RWPE2 (cell line): ENCODE results near the gene AHCYL2.
A peak's percentile ranks its signal among the peaks of the same experiment; 100 is the strongest.
"Not testable (repeated sequence)": the region's sequence is repeated elsewhere in the genome, so short reads cannot be mapped to it uniquely, and the experiment has no call there.

Experiments
- ATAC-seq: fragments of 200-7000 bp; cut with Tn5 transposase; 3 replicates; pipeline ENCODE4 v1.9.1; 2021; ENCODE audit warnings: low read depth
- DNase-seq: peaks from one replicate; pipeline ENCODE4 v3.0.0-alpha.2; 2020; ENCODE audit warnings: low spot score
- H3K27ac ChIP-seq: fragments of 450-650 bp; 2 replicates; pipeline ENCODE4 v1.5.1; 2017; ENCODE audit warnings: mild to moderate bottlenecking; ENCODE audit not compliant: poor library complexity, severe bottlenecking
- H3K27me3 ChIP-seq: fragments of 250-450 bp; sonication (Bioruptor Pico); 2 replicates; pipeline ENCODE4 v1.5.1; 2021; ENCODE audit warnings: mild to moderate bottlenecking, moderate library complexity; ENCODE audit not compliant: insufficient read depth, poor library complexity, severe bottlenecking
- H3K36me3 ChIP-seq: fragments of 250-450 bp; sonication (Bioruptor Pico); 2 replicates; pipeline ENCODE4 v1.5.1; 2020; ENCODE audit warnings: low read depth, mild to moderate bottlenecking, moderate library complexity
- H3K4me1 ChIP-seq: fragments of 250-450 bp; sonication (Bioruptor Pico); 2 replicates; pipeline ENCODE4 v1.5.1; 2021; ENCODE audit warnings: mild to moderate bottlenecking, moderate library complexity; ENCODE audit not compliant: insufficient read depth, poor library complexity, severe bottlenecking
- H3K4me3 ChIP-seq: fragments of 250-450 bp; sonication (Bioruptor Pico); 2 replicates; pipeline ENCODE4 v1.5.1; 2021; ENCODE audit warnings: mild to moderate bottlenecking, moderate library complexity; ENCODE audit not compliant: severe bottlenecking
- H3K9me3 ChIP-seq: fragments of 250-450 bp; sonication (Bioruptor Pico); 2 replicates; pipeline ENCODE4 v1.5.1; 2021; ENCODE audit warnings: mild to moderate bottlenecking, moderate library complexity; ENCODE audit not compliant: severe bottlenecking
- TF ChIP-seq, protein P1 (sequence below): fragments of 450-650 bp; IDR thresholded peaks from one replicate; pipeline ENCODE4 v1.5.1; 2017; ENCODE audit warnings: mild to moderate bottlenecking, moderate library complexity; ENCODE audit not compliant: poor library complexity, severe bottlenecking

Gene AHCYL2

DNA sequence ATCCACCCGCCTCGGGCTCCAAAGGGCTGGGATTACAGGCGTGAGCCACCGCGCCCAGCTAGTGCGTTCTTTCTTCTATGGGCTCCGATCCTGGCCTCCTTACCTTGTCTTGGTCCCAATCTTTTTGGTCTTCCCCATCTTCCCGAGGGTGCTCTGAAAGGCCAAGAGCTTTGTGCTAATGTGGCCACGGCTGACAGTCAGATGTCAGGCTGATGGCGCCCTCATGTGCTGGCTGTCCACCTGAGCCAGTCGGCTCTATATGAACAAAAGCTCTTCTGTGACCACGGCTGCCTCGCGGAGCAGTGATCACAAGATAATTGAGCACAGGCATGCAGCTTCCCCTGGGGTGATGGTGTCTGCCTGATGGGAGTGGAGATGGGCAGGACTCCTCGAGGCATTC, 11.0 kb upstream of the AHCYL2 start:
- H3K27ac ChIP-seq: no peak overlapping the region
- ATAC-seq (peak; percentile 9; the same call in 1 of the 3 replicates), DNase-seq (no peak)
- no peaks in the 10 kb centered on the region for H3K36me3 ChIP-seq
- no peaks in the 10 kb centered on the region for H3K9me3 ChIP-seq
- no peaks in the 10 kb centered on the region for H3K27me3 ChIP-seq
- TF ChIP-seq, protein P1, sequence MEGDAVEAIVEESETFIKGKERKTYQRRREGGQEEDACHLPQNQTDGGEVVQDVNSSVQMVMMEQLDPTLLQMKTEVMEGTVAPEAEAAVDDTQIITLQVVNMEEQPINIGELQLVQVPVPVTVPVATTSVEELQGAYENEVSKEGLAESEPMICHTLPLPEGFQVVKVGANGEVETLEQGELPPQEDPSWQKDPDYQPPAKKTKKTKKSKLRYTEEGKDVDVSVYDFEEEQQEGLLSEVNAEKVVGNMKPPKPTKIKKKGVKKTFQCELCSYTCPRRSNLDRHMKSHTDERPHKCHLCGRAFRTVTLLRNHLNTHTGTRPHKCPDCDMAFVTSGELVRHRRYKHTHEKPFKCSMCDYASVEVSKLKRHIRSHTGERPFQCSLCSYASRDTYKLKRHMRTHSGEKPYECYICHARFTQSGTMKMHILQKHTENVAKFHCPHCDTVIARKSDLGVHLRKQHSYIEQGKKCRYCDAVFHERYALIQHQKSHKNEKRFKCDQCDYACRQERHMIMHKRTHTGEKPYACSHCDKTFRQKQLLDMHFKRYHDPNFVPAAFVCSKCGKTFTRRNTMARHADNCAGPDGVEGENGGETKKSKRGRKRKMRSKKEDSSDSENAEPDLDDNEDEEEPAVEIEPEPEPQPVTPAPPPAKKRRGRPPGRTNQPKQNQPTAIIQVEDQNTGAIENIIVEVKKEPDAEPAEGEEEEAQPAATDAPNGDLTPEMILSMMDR: peak; percentile 24
- H3K4me3 ChIP-seq: no peak overlapping the region
- H3K4me1 ChIP-seq: no peaks in the 10 kb centered on the region

DNA sequence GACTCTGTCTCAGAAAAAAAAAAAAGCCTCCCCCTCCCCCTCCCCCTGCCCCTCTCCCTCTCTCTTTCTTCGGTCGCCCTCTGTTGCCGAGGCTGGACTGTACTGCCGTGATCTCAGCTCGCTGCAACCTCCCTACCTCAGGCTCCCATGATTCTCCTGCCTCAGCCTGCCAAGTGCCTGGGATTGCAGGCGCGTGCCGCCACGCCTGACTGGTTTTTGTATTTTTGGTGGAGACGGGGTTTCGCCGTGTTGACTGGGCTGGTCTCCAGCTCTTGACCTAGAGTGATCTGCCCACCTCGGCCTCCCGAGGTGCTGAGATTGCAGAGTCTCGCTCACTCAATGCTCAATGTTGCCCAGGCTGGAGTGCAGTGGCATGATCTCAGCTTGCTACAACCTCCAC, 9.1 kb upstream of the AHCYL2 start:
- not testable (repeated sequence) for H3K36me3 ChIP-seq, H3K4me1 ChIP-seq, ATAC-seq, H3K9me3 ChIP-seq, H3K27ac ChIP-seq, H3K27me3 ChIP-seq, H3K4me3 ChIP-seq, DNase-seq

DNA sequence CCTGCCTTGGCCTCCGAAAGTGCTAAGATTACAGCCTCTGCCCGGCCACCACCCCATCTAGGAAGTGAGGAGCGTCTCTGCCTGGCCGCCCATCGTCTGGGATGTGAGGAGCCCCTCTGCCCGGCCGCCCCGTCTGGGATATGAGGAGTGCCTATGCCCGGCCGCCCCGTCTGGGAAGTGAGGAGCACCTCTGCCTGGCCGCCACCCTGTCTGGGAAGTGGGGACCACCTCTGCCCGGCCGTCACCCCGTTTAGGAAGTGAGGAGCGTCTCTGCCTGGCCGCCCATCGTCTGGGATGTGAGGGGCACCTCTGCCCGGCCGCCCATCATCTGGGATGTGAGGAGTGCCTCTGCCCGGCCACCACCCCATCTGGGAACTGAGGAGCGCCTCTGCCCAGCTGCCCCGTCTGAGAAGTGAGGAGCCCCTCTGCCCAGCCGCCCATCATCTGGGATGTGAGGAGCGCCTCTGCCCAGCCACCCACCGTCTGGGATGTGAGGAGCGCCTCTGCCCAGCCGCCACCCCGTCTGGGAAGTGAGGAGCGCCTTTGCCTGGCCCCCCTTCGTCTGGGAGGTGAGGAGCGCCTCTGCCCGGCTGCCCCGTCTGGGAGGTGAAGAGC, 8.6 kb upstream of the AHCYL2 start:
- not testable (repeated sequence) for H3K27ac ChIP-seq, H3K4me3 ChIP-seq, H3K27me3 ChIP-seq, H3K9me3 ChIP-seq, DNase-seq, ATAC-seq, H3K4me1 ChIP-seq, H3K36me3 ChIP-seq

DNA sequence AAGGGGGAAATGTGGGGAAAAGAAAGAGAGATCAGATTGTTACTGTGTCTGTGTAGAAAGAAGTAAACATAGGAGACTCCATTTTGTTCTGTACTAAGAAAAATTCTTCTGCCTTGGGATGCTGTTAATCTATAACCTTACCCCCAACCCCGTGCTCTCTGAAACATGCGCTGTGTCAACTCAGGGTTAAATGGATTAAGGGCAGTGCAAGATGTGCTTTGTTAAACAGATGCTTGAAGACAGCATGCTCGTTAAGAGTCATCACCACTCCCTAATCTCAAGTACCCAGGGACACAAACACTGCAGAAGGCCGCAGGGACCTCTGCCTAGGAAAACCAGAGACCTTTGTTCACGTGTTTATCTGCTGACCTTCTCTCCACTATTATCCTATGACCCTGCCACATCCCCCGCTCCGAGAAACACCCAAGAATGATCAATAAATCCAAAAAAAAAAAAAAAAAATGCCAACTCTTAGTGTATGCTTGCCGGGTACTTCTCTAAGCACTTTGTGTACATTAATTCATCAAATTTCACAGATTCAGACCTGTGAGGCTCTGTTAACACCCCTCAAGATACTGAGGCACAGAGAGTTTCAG, 7.9 kb upstream of the AHCYL2 start:
- not testable (repeated sequence) for H3K27ac ChIP-seq, H3K4me1 ChIP-seq, ATAC-seq, H3K27me3 ChIP-seq, H3K9me3 ChIP-seq, DNase-seq, H3K4me3 ChIP-seq, H3K36me3 ChIP-seq

DNA sequence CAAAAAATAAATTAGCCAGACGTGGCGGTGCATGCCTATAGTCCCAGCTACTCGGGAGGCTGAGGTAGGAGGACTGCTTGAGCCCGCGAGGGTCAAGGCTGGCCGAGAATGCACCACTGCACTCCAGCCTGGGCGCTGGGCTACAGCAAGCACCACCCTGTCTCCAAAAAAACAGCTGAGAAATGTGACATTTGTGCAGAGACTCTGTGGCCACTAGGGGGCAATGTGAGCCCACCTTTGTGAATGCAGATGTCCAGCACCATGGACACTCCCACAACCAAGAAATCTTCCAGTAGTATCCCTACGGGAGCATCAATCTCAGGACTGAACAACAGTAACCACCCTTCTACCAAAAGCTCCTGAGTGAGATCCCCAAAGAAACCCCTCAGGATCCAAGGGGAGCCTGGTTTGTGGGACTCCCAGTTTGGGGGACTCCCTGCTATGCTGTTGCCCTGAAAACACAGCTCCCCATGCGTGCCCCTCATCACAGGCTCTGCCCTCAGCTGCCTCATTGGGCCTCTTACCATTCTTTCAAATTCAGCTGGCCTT, 6.2 kb upstream of the AHCYL2 start:
- Histone ChIP-seq H3K9me3 (no peaks in the 10 kb centered on the region), H3K4me3 (no peak overlapping the region), H3K27me3 (no peaks in the 10 kb centered on the region), H3K36me3 (no peaks in the 10 kb centered on the region), H3K4me1 (no peaks in the 10 kb centered on the region), H3K27ac (no peak overlapping the region)
- DNase-seq (no peak), ATAC-seq (peak; percentile 91)
- TF ChIP-seq, protein P1: peak; percentile 86

DNA sequence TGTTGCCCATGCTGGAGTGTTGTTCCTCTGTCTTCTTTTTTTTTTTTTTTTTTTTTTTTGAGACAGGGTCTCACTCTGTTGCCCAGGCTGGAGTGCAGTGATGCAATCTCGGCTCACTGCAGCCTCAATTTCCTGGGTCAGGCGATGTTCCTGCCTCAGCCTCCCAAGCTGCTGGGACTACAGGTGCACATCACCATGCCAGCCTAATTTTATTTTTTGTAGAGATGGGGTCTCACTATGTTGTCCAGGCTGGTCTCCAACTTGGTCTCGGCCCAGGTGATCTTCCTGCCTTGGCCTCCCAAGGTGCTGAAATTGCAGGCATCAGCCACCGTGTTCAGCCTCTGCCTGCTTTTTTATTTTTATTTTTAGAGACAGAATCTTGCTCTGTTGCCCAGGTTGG, 5.7 kb upstream of the AHCYL2 start:
- not testable (repeated sequence) for H3K9me3 ChIP-seq, DNase-seq, H3K4me1 ChIP-seq, H3K36me3 ChIP-seq, H3K4me3 ChIP-seq, H3K27me3 ChIP-seq, H3K27ac ChIP-seq, ATAC-seq

DNA sequence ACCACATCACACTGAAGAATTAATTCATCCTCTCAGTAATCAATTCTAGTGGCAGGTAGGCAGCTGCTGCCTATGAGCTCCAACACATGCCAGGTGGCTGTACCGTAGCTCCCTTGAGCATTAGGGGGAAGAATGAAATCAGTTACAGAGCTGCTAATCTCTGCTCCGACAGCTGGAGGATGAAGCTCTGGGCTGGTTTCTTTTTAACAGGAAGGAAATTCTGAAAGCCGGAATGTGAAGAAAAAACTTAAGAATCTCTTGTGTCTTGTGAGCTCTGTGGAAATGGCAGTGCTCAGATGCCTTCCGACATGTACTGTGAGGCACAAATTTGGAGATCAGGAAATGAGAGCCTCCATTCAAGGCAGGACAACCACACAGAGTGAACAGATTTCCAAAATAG, 2.8 kb upstream of the AHCYL2 start:
- Histone ChIP-seq H3K4me1 (peaks cover 8% of the 10 kb centered on the region), H3K27ac (no peak overlapping the region), H3K27me3 (no peaks in the 10 kb centered on the region), H3K36me3 (no peaks in the 10 kb centered on the region), H3K4me3 (no peak overlapping the region), H3K9me3 (no peaks in the 10 kb centered on the region)
- ATAC-seq (no peak), DNase-seq (no peak)
- TF ChIP-seq, protein P1: no peak
